Body of pancreas (tissue), 4 donors: ENCODE results near the gene EID1. TPM values are rescaled to one million over a fixed set of nuclear protein-coding genes. Genes with fewer than 3 reads are reported as not detected.
A peak's percentile ranks its signal among the peaks of the same experiment; 100 is the strongest.

ENCODE experiments used
- ATAC-seq: fragments of 150-250 bp; one replicate; pipeline ENCODE4 v1.9.1; 2016
- DNase-seq, 4 donors: peaks; one replicate each; pipeline ENCODE4 v3.0.0-alpha.2; 2019
- H3K27ac ChIP-seq, 4 donors: fragments of 200-600 bp; sonication (generic); 1 replicate in 3 of 4; 2 replicates in 1 of 4; pipeline versions ENCODE4 v1.5.1 to v1.6.1; 2016 to 2019; ENCODE audit warnings: mild to moderate bottlenecking in 1 of 4, mixed read lengths in 1 of 4, moderate library complexity in 1 of 4
- H3K27me3 ChIP-seq, 2 donors: fragments of 200-600 bp; sonication (generic); one replicate each; pipeline ENCODE4 v1.6.0; 2016; ENCODE audit warnings: mild to moderate bottlenecking in 1 of 2
- H3K36me3 ChIP-seq, 2 donors: fragments of 200-600 bp; sonication (generic); replicated peaks in 1 of 2; 2 replicates each; pipeline ENCODE4 v1.5.1; 2016; ENCODE audit warnings: low read depth in 2 of 2; ENCODE audit not compliant: insufficient read depth in 1 of 2
- H3K4me1 ChIP-seq: fragments of 200-600 bp; sonication (generic); one replicate; pipeline ENCODE4 v1.6.0; 2016
- H3K4me3 ChIP-seq, 2 donors: fragments of 200-600 bp; sonication (generic); 1 replicate in 1 of 2; 2 replicates in 1 of 2; pipeline ENCODE4 v1.5.1; 2016 to 2019
- H3K9me3 ChIP-seq, 3 donors: fragments of 200-600 bp; sonication (generic); 1 replicate in 2 of 3; 2 replicates in 1 of 3; pipeline ENCODE4 v1.5.1; 2016
- CTCF ChIP-seq, 7 experiments: fragments of 450-650 bp in 4 of 7; fragments of 200-600 bp in 3 of 7; sonication (generic) in 3 of 7; IDR thresholded peaks; one replicate each; pipeline ENCODE4 v1.5.1; 2016 to 2019; ENCODE audit warnings: antibody characterized with exemption in 7 of 7
- POLR2A ChIP-seq, 3 donors: fragments of 450-650 bp; IDR thresholded peaks; one replicate each; pipeline ENCODE4 v1.6.1; 2016; ENCODE audit warnings: antibody characterized with exemption in 3 of 3, mild to moderate bottlenecking in 2 of 3
- WGBS, 2 donors: methylation state at CpG; one replicate each; pipeline ENCODE4 v1.1.5; 2017; 5-methylcytosine and 5-hydroxymethylcytosine counted together
- intact Hi-C: fragments of 100-400 bp; cut with DNase I; formaldehyde crosslinking; loops from one replicate; pipeline ENCODE4 v1.15.1; 2023
- total RNA-seq, 2 donors: library from RNA; depleted of rRNA; stranded (reverse); fragments of >200 nt; gene quantifications; one replicate each; pipeline ENCODE4 v1.1.0, GENCODE V29; 2016

The EID1 gene
- total RNA-seq, 2 donors from 2014 or later = 60.0 to 182 TPM

GRCh38 chr15:48833526-48834239, 44.3 kb upstream of the EID1 start:
- H3K9me3 ChIP-seq = no peaks in the 10 kb centered on the region
- H3K4me3 ChIP-seq = no peak overlapping the region
- DNase-seq (no peak), ATAC-seq (no peak)
- H3K4me1 ChIP-seq = no peaks in the 10 kb centered on the region
- H3K36me3 ChIP-seq = no peaks in the 10 kb centered on the region
- TF ChIP-seq CTCF (IDR thresholded peaks at IDR 0.05) = no peak
- no peak for TF ChIP-seq POLR2A (IDR thresholded peaks at IDR 0.05)
- intact Hi-C loops = no loop called here
- H3K27me3 ChIP-seq = no peaks in the 10 kb centered on the region
- no peak overlapping the region for H3K27ac ChIP-seq

GRCh38 chr15:48834756-48835155, 43.2 kb upstream of the EID1 start:
- Histone ChIP-seq H3K36me3 (no peaks in the 10 kb centered on the region), H3K9me3 (no peaks in the 10 kb centered on the region), H3K4me1 (no peaks in the 10 kb centered on the region), H3K27me3 (no peaks in the 10 kb centered on the region), H3K27ac (no peak overlapping the region), H3K4me3 (no peak overlapping the region)
- intact Hi-C loops = no loop called here
- TF ChIP-seq CTCF (IDR thresholded peaks at IDR 0.05) = no peak
- no peak for TF ChIP-seq POLR2A (IDR thresholded peaks at IDR 0.05)
- 64 to 71% methylated on average over 5 of the region's 5 CpGs for WGBS, 2 donors
- ATAC-seq (no peak), DNase-seq (no peak)

- WGBS, 2 donors = 51 to 65% methylated on average over 6 of the region's 6 CpGs
- ATAC-seq = no peak
These were observed 35.4 kb upstream of the EID1 start for GRCh38 chr15:48842501-48842900.

GRCh38 chr15:48845123-48845522, 32.8 kb upstream of the EID1 start:
- Histone ChIP-seq H3K9me3 (no peaks in the 10 kb centered on the region), H3K27ac (no peak overlapping the region), H3K4me3 (no peak overlapping the region), H3K4me1 (peaks cover 6% of the 10 kb centered on the region), H3K36me3 (no peaks in the 10 kb centered on the region), H3K27me3 (no peaks in the 10 kb centered on the region)
- intact Hi-C loops = no loop called here
- whole genome bisulfite sequencing, 2 donors = 65 to 68% methylated on average over 1 of the region's 1 CpG
- DNase-seq = no peak
- ATAC-seq = no peak
- no peak for TF ChIP-seq CTCF (IDR thresholded peaks at IDR 0.05)
- TF ChIP-seq POLR2A (IDR thresholded peaks at IDR 0.05) = no peak

More at GRCh38 chr15:48842501-48842900, 35.4 kb upstream of the EID1 start:
- Histone ChIP-seq H3K27ac (peak overlapping the region in 1 of 4 donors; percentile 14), H3K4me3 (no peak overlapping the region), H3K9me3 (no peaks in the 10 kb centered on the region), H3K36me3 (no peaks in the 10 kb centered on the region), H3K27me3 (no peaks in the 10 kb centered on the region), H3K4me1 (peaks cover 6% of the 10 kb centered on the region)
- DNase-seq = no peak
- TF ChIP-seq POLR2A (IDR thresholded peaks at IDR 0.05) = no peak
- TF ChIP-seq CTCF (IDR thresholded peaks at IDR 0.05) = no peak
- intact Hi-C loops = no loop called here

GRCh38 chr15:48850648-48851047, 27.3 kb upstream of the EID1 start:
- no peak for ATAC-seq
- Histone ChIP-seq H3K4me3 (no peak overlapping the region), H3K4me1 (peaks cover 4% of the 10 kb centered on the region), H3K36me3 (no peaks in the 10 kb centered on the region), H3K9me3 (no peaks in the 10 kb centered on the region), H3K27me3 (no peaks in the 10 kb centered on the region), H3K27ac (no peak overlapping the region)
- no peak for TF ChIP-seq POLR2A (IDR thresholded peaks at IDR 0.05)
- TF ChIP-seq CTCF (IDR thresholded peaks at IDR 0.05) = no peak
- WGBS, 2 donors = 71 to 74% methylated on average over 2 of the region's 2 CpGs
- DNase-seq = no peak
- intact Hi-C loops = loop anchor here (10.0 kb wide), 2 partner anchors 486 to 574 kb away; partner anchors contain the start of gene FGF7
